Bronchial epithelial cell (primary cell): Measurements from ENCODE around the gene ANKRD10. TPM values are rescaled to one million over a fixed set of nuclear protein-coding genes. Genes with fewer than 3 reads are reported as not detected.

ENCODE experiments used
- DNase-seq: peaks from one replicate; pipeline ENCODE4 v3.0.0-alpha.2; 2010; ENCODE audit warnings: low read depth
- FAIRE-seq: peaks from 2 replicates; lab custom pipeline; 2011; peaks lifted over from hg19 to GRCh38; lab: Jason Lieb, UNC
- H3K27me3 ChIP-seq: 2 replicates; pipeline ENCODE4 v1.5.1; 2011; ENCODE audit warnings: low read length; ENCODE audit not compliant: control insufficient read depth, insufficient read depth
- H3K36me3 ChIP-seq: 2 replicates; pipeline ENCODE4 v1.5.1; 2011; ENCODE audit warnings: low read length; ENCODE audit not compliant: control insufficient read depth, insufficient read depth
- H3K4me3 ChIP-seq: 2 replicates; pipeline ENCODE4 v1.5.1; 2011; ENCODE audit warnings: mild to moderate bottlenecking, low read depth, low read length, control low read depth
- CTCF ChIP-seq: IDR thresholded peaks from 2 replicates; pipeline ENCODE4 v1.5.1; 2011; ENCODE audit warnings: mild to moderate bottlenecking, moderate library complexity, low read length, control low read depth, inconsistent platforms; ENCODE audit not compliant: insufficient read depth, severe bottlenecking
- total RNA-seq: library from RNA; depleted of rRNA; stranded (reverse); fragments of >200 nt; gene quantifications from 2 replicates; pipeline ENCODE4 v1.2.1, GENCODE V29; 2014

The ANKRD10 gene
- total RNA-seq, 1 donor from 2014 or later = 26.9 TPM

DNA sequence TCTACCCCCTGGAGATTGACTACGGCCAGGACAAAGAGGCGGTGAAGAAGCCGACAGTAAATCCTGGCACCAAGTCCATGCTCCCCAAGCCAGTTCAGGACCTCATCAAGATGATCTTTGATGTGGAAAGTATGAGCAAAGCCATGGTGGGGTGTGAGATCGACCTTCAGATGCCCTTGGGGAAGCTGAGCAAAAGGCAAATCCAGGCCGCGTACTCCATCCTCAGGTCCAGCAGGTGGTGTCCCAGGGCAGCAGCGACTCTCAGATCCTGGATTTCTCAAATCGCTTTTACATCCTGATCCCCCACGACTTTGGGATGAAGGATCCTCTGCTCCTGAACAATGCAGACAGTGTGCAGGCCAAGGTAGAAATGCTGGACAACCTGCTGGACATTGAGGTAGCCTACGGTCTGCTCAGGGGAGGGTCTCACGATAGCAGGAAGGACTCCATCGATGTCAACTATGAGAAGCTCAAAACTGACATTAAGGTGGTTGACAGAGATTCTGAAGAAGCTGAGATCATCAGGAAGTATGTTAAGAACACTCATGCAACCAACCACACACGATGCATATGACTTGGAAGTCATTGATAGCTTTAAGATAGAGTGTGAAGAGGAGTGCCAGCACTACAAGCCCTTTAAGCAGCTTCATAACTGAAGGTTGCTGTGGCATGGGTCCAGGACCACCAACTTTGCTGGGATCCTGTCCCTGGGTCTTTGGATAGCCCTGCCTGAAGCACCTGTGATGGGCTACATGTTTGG, 24.0 kb upstream of the ANKRD10 start:
- no peak for TF ChIP-seq CTCF
- DNase-seq = no peak

DNA sequence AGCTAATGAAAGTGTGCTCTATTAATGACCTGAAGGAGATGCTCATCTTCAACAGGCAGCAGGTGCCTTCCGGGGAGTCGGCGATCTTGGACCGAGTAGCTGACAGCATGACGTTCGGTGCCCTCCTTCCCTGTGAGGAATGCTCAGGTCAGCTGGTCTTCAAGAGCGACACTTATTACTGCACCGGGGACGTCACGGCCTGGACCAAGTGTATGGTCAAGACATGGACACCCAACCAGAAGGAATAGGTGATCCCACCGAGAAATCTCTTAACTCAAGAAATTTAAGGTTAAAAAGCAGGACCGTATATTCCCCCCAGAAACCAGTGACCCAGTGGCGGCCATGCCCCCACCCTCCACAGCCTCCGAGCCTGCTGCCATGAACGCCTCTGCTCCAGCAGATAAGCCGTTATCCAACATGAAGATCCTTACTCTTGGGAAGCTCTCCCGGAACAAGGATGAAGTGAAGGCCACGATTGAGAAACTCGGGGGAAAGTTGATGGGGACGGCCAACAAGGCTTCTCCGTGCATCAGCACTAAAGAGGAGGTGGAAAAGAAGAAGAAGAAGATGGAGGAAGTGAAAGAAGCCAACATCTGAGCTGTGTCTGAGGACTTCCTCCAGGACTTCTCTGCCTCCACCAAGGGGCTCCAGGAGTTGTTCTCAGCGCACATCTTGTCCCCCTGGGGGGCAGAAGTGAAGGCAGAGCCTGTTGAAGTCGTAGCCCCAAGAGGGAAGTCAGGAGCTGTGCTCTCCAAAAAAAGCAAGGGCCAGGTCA, 22.8 kb upstream of the ANKRD10 start:
- Histone ChIP-seq H3K4me3 (no peak overlapping the region), H3K36me3 (no peaks in the 10 kb centered on the region), H3K27me3 (no peaks in the 10 kb centered on the region)
- no peak for TF ChIP-seq CTCF
- FAIRE-seq = peak; percentile 72
- DNase-seq = no peak

More for the DNA sequence above, 24.0 kb upstream of the ANKRD10 start:
- no peaks in the 10 kb centered on the region for H3K27me3 ChIP-seq
- no peak overlapping the region for H3K4me3 ChIP-seq
- H3K36me3 ChIP-seq = no peaks in the 10 kb centered on the region
- FAIRE-seq = no peak

GRCh38 chr13:110936519-110936918, 21.6 kb upstream of the ANKRD10 start:
- FAIRE-seq (no peak), DNase-seq (no peak)
- TF ChIP-seq CTCF = no peak
- Histone ChIP-seq H3K36me3 (no peaks in the 10 kb centered on the region), H3K27me3 (no peaks in the 10 kb centered on the region), H3K4me3 (no peak overlapping the region)

- FAIRE-seq = no peak
- no peak for TF ChIP-seq CTCF
- H3K4me3 ChIP-seq = no peak overlapping the region
Measured at GRCh38 chr13:110932588-110932987, 17.7 kb upstream of the ANKRD10 start.

GRCh38 chr13:110929104-110929777, 14.4 kb upstream of the ANKRD10 start:
- FAIRE-seq (no peak), DNase-seq (no peak)
- Histone ChIP-seq H3K36me3 (no peaks in the 10 kb centered on the region), H3K4me3 (no peak overlapping the region), H3K27me3 (no peaks in the 10 kb centered on the region)
- no peak for TF ChIP-seq CTCF

More at GRCh38 chr13:110932588-110932987, 17.7 kb upstream of the ANKRD10 start:
- DNase-seq = no peak
- no peaks in the 10 kb centered on the region for H3K27me3 ChIP-seq
- H3K36me3 ChIP-seq = no peaks in the 10 kb centered on the region
